ENCODE results near the gene PPP1R8. TPM values are rescaled to one million over a fixed set of nuclear protein-coding genes. Genes with fewer than 3 reads are reported as not detected.

Gene PPP1R8
- total RNA-seq, 2 experiments from 2014 or later = 57.3 to 72.4 TPM

DNA sequence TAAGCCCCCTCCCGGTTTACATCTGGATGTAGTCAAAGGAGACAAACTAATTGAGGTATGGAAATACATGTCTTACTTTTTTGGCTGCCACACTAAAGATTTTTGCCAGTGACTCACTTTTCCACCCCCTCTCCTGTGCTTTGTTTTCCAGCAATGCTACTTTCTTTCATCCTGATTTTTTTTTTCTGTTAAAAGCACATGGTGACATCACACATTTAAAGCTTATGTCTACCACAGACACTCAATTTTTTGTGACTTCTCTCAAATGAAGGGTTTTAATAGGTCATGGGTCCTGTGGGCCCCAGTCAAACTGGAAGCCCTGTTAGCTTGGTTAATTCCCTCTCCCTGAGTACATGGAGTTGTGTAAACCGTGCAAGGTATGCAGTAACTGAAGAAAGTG lies 2.2 kb downstream of the PPP1R8 start:
- H3K79me2 ChIP-seq (ENCODE audit: insufficient read depth, low read depth, low read length) = peaks cover 64% of the 10 kb centered on the region
- no peak overlapping the region for H2AFZ ChIP-seq (ENCODE audit: low read length)
- no peak overlapping the region for H3K4me3 ChIP-seq (ENCODE audit: low read depth, low read length, poor library complexity, severe bottlenecking)
- no peak for DNase-seq (ENCODE audit: low spot score)
- H3K4me1 ChIP-seq (ENCODE audit: insufficient read depth, low read length, poor library complexity, severe bottlenecking) = peaks cover 23% of the 10 kb centered on the region
- no peaks in the 10 kb centered on the region for H3K9me2 ChIP-seq (ENCODE audit: insufficient read depth, low read length)
- no TSS peak for BruUV-seq (replicated peaks)
- peak overlapping the region; percentile 90 for H3K4me2 ChIP-seq (ENCODE audit: low read length)
- POLR2A ChIA-PET = interaction anchor here (0.7 to 1.2 kb wide), 2 partner anchors 60 to 107 kb away, joined by 3 to 6 read pairs; partner anchors contain the start of genes FAM76A and STX12
- TF ChIP-seq EZH2phosphoT487 (IDR thresholded peaks at IDR 0.05; ENCODE audit: borderline replicate concordance, low read depth, low read length) (no peak), CTCF (conservative IDR thresholded peaks at IDR 0.05; ENCODE audit: low read length) (no peak)
- peaks cover 23% of the 10 kb centered on the region for H4K20me1 ChIP-seq (ENCODE audit: insufficient read depth, low read length)
- no peaks in the 10 kb centered on the region for H3K9me3 ChIP-seq (ENCODE audit: low read length)
- H3K27ac ChIP-seq (ENCODE audit: low read depth, low read length, poor library complexity, severe bottlenecking) = no peak overlapping the region
- H3K36me3 ChIP-seq (ENCODE audit: insufficient read depth, low read length) = peaks cover 60% of the 10 kb centered on the region
- intact Hi-C loops (cut with micrococcal nuclease; ENCODE audit: unreplicated experiment) = loop anchor here (10.0 kb wide), 1 partner anchor 158 kb away; the partner anchor contains the start of gene IFI6
- CTCF ChIA-PET (ENCODE audit: unreplicated experiment) = no interaction called here

GRCh38 chr1:27833470-27833869 lies 2.9 kb downstream of the PPP1R8 start:
- no peak overlapping the region for H2AFZ ChIP-seq (ENCODE audit: low read length)
- peaks cover 23% of the 10 kb centered on the region for H3K4me1 ChIP-seq (ENCODE audit: insufficient read depth, low read length, poor library complexity, severe bottlenecking)
- peaks cover 23% of the 10 kb centered on the region for H4K20me1 ChIP-seq (ENCODE audit: insufficient read depth, low read length)
- H3K79me2 ChIP-seq (ENCODE audit: insufficient read depth, low read depth, low read length) = peaks cover 68% of the 10 kb centered on the region
- no peaks in the 10 kb centered on the region for H3K9me2 ChIP-seq (ENCODE audit: insufficient read depth, low read length)
- H3K4me3 ChIP-seq (ENCODE audit: low read depth, low read length, poor library complexity, severe bottlenecking) = no peak overlapping the region
- no peak overlapping the region for H3K27ac ChIP-seq (ENCODE audit: low read depth, low read length, poor library complexity, severe bottlenecking)
- ChIA-PET POLR2A (interaction anchor here (0.7 to 1.2 kb wide), 2 partner anchors 60 to 108 kb away, joined by 3 to 6 read pairs; partner anchors contain the start of genes FAM76A and STX12), CTCF (ENCODE audit: unreplicated experiment) (no interaction called here)
- no peak for DNase-seq (ENCODE audit: low spot score)
- intact Hi-C loops (cut with micrococcal nuclease; ENCODE audit: unreplicated experiment) = loop anchor here (10.0 kb wide), 1 partner anchor 159 kb away; the partner anchor contains the start of gene IFI6
- no peaks in the 10 kb centered on the region for H3K9me3 ChIP-seq (ENCODE audit: low read length)
- no peak for TF ChIP-seq CTCF (conservative IDR thresholded peaks at IDR 0.05; ENCODE audit: low read length)
- no peak for TF ChIP-seq EZH2phosphoT487 (IDR thresholded peaks at IDR 0.05; ENCODE audit: borderline replicate concordance, low read depth, low read length)
- no peak overlapping the region for H3K4me2 ChIP-seq (ENCODE audit: low read length)
- peaks cover 67% of the 10 kb centered on the region for H3K36me3 ChIP-seq (ENCODE audit: insufficient read depth, low read length)
- no TSS peak for BruUV-seq (replicated peaks)

GRCh38 chr1:27835046-27835445 lies 4.5 kb downstream of the PPP1R8 start:
- H3K27ac ChIP-seq (ENCODE audit: low read depth, low read length, poor library complexity, severe bottlenecking) = no peak overlapping the region
- peaks cover 18% of the 10 kb centered on the region for H3K4me1 ChIP-seq (ENCODE audit: insufficient read depth, low read length, poor library complexity, severe bottlenecking)
- H3K79me2 ChIP-seq (ENCODE audit: insufficient read depth, low read depth, low read length) = peaks cover 71% of the 10 kb centered on the region
- H3K9me3 ChIP-seq (ENCODE audit: low read length) = no peaks in the 10 kb centered on the region
- DNase-seq (ENCODE audit: low spot score) = no peak
- TF ChIP-seq CTCF (conservative IDR thresholded peaks at IDR 0.05; ENCODE audit: low read length) (no peak), EZH2phosphoT487 (IDR thresholded peaks at IDR 0.05; ENCODE audit: borderline replicate concordance, low read depth, low read length) (no peak)
- H3K9me2 ChIP-seq (ENCODE audit: insufficient read depth, low read length) = no peaks in the 10 kb centered on the region
- H3K36me3 ChIP-seq (ENCODE audit: insufficient read depth, low read length) = peaks cover 83% of the 10 kb centered on the region
- peaks cover 23% of the 10 kb centered on the region for H4K20me1 ChIP-seq (ENCODE audit: insufficient read depth, low read length)
- H3K4me2 ChIP-seq (ENCODE audit: low read length) = no peak overlapping the region
- no peak overlapping the region for H3K4me3 ChIP-seq (ENCODE audit: low read depth, low read length, poor library complexity, severe bottlenecking)
- intact Hi-C loops (cut with micrococcal nuclease; ENCODE audit: unreplicated experiment) = loop anchor here (10.0 kb wide), 1 partner anchor 160 kb away; the partner anchor contains the start of gene IFI6
- CTCF ChIA-PET (ENCODE audit: unreplicated experiment) = no interaction called here
- H2AFZ ChIP-seq (ENCODE audit: low read length) = no peak overlapping the region
- BruUV-seq (replicated peaks) = no TSS peak
- POLR2A ChIA-PET = interaction anchor here (0.6 kb wide), 1 partner anchor 379 kb away, joined by 3 read pairs; no protein-coding TSS in a partner anchor
